HG02840 (cell line): ENCODE data around the gene LRRC36.
"Not testable (repeated sequence)": the region's sequence is repeated elsewhere in the genome, so short reads cannot be mapped to it uniquely, and the experiment has no call there.

Source experiments
- ATAC-seq: cut with Tn5 transposase; IDR thresholded peaks from one replicate; pipeline ENCODE4 v1.9.1; 2021; ENCODE audit warnings: mild to moderate bottlenecking, moderate library complexity, moderate number of reproducible peaks; ENCODE audit not compliant: unreplicated experiment, low FRiP score

The LRRC36 gene

DNA sequence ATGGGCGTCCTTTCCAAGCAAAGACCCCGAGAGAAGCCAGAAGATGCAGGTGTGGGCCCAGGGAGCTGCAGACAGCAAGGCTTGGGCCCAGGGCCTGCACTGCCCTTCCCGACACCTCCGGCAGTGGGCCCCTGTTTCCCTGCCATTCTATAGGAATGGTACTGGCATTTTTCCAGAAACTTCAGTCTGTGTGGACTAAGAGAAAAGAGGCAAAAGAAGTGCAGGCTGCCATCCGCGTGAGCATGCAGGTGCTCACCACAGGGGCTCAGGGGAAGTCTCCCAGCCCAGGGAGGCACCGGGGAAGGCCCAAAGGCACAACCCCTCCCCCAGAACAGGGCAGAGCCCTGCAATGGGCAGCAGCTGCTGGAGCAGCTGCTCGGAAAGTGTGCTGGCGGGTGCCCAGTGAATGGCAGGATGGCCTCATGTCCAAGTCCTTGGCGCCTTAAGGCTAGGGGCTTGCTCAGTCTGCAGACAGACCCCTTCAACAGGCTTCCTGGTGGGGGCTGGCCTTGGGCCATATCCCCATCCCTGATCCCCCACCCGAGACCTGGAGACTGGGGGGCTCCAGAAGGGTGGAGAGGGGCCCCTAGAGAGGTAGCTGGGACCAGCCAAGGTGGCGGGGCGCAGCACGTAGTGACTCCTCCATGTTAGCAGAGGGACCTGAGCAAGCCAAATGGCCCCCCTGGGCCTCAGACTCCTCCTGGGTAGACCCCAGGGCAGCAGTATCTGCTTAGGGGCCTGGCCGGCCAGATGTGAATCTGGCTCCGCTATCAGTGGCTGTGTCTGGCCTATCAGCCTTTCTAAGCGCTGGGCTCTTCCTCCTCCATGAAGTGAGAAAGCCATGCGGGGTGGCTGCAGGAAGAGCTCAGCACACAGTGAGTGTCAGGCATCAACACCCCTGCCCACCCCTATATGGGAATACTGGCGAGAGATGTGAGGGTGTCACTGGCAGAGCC, 73.4 kb downstream of the LRRC36 start:
- no peak for ATAC-seq

DNA sequence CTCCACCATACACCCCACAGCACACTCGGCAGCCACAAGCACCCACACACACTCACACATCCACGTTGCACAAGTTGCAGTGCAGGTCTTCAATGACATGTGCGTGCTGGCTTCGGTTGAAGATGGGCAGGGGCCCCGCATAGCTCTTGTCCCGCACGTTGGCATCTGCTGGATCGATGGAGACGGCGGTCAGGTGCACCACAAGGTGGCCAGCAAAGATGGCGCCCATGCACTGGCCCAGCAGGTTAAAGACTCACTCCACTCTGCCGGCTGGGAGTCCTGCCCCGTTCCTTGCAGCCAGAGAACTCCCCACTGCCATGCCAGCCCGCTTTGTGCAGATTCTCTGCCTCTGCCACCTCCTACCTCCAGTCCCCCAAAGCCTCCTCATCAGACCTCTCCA, 74.3 kb downstream of the LRRC36 start:
- no peak for ATAC-seq

DNA sequence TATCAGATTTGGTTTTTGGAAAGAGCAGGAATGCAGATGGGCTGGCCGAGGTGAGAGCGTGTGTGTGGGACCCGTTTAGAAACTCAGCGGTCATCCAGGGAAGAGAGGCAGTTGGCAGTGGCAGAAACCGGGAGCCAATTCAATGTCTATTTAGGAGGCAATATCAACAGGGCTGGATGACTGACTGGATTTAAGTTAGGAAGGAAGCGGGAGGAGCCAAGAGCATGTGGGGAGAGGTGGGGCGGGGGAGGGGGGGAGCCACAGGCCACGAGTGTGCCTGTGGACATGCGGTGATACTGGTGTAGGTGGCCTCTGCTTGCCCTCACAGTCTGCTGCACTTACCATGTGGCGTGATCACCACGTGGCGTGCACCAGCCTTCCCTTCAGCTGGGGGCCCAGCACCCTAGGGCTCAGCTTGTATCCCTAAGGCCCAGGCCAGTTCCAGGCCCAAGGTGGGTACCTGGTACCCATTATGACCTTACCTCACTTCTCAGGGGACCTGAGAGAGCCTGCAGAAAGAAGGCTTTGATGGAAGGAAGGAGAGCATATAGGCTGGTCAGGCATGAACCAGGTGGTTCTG, 77.5 kb downstream of the LRRC36 start:
- ATAC-seq, result no peak

DNA sequence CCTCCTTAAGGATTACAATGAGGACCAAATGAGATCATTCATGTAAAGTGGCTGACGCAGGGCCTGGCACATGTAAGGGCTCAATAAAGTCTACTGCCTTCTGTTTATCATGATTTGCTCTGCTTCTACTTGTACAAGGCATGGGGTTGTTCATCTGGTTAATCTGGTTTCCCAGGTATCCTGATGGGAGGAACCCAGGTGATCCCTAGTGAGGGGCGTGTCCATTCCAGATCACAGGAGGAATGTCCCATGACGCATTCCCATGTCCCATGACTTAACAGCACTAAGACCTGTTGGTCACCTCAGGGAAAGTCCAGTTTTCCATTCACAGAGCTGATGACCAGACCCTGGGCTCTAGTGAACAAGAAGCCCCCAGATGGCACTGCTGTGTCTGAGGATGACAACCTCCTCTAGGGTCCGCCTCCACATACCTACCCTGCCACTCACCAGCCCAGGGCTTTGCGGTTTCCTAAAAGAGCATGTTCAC, 78.2 kb downstream of the LRRC36 start:
- ATAC-seq, result no peak

DNA sequence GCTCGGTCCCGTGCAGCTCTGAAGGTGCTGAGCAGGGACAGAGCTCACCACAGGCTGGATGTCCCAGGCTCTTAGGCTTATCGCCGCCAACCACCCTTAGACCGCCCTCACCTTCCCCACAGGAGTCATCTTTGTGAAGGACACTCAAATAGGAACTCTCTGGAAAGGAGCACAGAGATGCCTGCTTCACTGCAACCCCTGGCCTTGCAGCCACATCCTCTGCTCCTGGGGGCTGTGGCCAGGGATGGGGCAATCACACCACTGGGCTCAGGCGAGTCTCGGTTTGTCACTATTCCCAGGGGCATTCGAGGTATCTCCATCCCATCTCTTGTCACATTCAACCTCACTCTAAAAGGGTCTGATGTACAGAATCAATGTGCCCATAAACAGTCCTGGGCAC, 78.7 kb downstream of the LRRC36 start:
- no peak for ATAC-seq

DNA sequence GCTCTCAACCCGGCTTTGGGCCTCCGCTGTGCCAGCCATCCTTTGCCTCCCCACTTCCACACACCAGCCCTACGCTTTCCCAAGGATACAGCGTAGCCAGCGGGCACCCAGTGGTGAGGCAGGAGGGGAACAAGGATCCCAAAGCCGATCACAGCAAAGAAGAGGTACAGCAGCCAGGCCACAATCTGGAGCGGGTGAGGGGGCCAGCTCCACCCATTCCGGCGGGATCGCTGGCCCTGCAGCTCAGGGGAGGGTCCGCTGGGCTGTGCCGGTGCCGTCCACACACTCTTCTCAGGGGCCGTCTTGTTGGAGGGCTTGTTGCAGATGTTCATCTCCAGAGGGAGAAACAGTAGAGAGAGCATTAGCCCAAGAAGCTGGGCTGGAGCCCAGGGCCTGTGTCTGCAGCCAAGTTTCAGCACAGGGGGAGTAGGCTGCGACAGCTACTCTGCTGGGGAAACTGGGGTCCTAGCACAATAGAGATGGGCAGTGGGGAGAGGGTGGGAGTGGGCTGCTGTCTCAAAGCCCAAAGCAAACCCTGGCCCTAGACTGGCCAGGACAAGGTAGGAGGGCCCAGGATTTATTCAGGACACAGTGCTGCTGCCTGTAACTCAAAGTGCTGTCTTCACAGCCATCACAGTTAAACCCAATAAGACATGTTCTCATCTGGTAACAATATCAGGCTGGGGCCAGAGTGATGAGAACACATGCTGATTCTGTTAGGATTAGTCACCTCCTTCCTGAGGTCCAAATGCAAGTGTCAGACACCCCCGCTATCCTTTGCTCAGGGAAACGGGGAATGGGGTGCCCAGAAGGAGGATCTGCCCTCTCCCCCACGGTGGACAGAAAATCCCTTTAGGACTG, 79.7 kb downstream of the LRRC36 start:
- ATAC-seq, result no peak

DNA sequence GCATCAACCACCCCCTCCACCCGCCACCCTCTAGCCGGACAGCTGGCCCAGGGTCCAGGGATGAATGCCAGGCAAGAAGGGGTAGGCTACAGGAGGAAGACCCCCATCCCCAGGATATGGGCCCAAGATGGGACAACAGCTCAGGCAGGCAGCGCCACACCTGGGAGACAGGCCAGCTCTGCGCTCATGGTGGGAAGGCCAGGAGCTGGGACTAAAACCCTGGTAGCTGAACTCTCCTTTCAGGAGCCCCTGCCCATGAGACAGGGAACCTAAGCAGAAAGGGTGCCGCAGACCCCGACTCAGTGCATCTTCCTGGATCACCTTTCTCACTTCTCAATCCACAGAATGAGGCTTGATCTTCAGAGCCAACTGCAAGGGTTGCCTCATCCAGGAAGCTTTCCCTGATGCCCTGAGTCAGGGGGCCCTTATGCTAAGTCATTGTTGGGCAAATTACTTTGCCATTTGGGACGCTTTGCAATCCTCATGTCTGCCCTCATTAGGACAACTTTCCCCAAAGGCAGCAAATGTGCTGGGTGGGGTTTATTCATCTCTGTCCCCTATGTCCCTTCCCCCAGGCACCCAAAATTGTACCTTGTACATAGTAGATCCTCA, 80.7 kb downstream of the LRRC36 start:
- no peak for ATAC-seq

DNA sequence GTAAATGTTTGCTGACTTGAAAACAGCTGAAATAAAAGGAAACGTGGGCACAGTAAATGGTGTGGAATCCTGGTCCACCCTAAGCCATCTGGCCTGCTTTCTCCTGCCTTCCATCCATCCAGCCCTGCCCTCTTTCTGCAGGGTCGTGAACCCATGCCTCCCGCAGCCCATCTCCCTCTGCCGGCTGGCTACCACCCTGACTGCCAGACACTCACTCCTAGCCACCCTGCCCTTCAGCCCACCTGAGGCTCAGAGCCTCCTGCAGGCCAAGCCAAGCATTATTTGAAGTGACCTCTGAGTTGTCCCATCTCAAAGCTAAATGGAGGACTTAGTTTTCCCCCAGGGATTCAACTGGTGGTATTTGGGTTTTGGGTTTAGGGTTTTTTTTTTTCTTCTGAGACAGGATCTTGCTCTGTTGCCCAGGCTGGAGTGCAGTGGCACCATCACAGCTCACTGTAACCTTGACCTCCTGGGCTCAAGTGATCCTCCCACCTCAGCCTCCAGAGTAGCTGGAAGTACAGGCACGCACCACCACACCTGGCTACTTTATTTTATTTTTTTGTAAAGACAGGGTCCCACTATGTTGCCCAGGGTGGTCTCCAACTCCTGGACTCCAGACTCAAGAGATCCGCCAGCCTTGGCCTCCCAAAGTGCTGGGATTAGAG, 81.3 kb downstream of the LRRC36 start:
- no peak for ATAC-seq

DNA sequence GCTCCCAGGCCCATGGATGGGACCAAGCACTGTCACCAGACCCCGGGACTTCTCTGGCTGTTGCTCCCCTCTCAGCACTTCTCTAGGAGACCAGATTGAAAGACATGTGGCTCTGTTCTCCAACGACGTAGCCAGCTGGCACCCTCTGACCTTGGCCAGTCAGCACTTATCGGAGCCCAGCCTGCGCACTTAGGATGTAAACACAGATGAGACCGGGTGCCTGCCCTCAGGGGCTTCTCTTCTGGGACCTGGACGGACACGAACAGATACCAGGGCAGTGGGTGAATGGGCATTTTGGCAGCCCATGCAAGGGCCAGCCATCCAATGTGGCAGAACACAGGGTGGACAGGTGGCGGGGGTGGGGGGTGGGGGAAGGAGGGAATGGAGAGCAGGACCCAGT, 83.0 kb downstream of the LRRC36 start:
- no peak for ATAC-seq

DNA sequence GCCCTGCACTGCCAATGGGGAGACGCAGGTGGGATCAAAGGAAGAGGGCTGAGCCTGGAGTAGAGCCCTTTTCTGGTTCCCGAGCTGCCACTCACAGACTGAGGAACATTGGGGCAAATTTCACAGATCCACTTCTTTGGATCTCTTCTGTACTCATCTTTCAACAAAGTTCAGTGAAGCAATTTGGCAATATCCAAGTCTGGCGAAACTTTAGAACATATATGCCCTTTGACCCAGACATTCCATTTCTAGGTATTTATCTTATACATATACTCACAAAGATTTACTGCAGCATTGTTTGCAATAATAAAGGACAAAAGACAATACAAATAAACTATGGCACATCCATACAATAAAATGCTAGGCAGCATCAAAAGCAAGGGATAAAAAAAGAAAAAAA, 84.7 kb downstream of the LRRC36 start:
- ATAC-seq, result no peak

DNA sequence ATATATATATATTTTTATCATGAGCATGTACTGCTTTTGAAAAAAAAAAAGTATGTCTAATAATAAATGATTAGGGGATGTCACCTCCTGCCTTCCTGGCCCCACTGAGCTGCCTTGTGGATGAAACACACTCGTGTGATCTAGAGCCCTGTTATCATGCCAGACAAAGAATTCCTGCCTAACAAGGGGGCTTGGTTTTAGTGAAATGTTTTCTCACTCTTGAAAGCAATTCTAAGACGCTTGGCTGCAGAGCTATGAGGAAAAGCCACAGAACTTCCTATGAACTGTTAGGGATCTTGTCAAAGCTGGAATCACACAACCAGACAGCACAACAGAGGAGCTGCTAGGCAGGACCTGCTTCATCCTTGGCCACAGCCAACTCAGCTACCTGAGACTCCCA, 85.7 kb downstream of the LRRC36 start:
- ATAC-seq, result no peak

DNA sequence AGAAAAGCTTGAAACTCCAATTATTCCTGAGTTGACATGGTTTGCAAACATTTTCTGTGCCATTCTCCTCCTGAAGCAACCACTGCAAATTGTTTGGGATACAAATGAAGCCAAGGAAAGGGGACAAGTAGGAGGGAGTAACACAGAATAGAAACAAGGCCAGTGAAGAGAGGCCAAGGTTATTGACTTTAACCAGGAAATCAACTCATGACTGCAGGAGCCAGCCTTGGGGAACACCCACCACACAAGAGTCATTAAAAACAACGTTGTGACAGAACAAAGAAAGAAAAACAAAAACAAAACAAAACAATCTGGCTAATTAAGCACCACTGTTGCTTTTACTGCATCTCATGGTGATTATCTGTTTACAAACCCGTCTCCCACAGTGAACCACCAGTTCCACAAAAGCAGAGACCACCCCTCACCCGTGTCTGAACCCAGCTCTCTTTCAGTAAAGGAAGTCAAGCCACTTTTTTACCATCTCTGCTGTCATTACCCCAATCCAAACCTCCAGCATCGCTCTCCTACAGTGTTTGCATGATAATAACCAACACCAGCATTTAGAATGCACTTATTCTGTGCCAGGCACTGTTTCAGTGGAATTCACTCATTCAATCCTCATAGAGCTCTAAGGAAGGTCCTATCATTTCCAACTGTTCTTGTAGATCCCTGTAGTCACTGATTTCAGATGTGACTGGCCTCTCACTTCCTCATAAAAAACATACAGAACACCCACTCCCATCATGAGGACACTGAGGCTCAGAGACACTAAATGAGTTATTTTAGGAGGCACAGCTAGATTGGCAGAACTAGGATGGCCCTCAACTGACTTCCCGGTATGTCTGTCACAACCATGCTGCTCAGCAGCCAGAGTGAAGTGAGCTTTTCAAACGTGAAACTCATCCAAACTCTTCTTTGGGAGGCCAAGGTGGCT, 87.6 kb downstream of the LRRC36 start:
- no peak for ATAC-seq

DNA sequence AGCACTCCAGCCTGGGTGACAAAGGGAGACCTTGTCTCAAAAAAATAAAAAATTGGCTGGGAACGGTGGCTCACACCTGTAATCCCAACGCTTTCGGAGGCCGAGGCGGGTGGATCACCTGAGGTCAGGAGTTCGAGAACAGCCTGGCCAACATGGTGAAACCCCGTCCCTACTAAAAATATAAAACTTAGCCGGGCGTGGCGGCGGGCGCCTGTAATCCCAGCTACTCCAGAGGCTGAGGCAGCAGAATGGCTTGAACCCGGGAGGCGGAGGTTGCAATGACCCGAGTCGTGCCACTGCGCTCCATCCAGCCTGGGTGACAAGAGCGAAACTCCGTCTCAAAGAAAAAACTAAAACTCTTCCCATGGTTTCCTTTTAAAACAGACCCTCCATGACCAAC, 88.8 kb downstream of the LRRC36 start:
- not testable (repeated sequence) for ATAC-seq

DNA sequence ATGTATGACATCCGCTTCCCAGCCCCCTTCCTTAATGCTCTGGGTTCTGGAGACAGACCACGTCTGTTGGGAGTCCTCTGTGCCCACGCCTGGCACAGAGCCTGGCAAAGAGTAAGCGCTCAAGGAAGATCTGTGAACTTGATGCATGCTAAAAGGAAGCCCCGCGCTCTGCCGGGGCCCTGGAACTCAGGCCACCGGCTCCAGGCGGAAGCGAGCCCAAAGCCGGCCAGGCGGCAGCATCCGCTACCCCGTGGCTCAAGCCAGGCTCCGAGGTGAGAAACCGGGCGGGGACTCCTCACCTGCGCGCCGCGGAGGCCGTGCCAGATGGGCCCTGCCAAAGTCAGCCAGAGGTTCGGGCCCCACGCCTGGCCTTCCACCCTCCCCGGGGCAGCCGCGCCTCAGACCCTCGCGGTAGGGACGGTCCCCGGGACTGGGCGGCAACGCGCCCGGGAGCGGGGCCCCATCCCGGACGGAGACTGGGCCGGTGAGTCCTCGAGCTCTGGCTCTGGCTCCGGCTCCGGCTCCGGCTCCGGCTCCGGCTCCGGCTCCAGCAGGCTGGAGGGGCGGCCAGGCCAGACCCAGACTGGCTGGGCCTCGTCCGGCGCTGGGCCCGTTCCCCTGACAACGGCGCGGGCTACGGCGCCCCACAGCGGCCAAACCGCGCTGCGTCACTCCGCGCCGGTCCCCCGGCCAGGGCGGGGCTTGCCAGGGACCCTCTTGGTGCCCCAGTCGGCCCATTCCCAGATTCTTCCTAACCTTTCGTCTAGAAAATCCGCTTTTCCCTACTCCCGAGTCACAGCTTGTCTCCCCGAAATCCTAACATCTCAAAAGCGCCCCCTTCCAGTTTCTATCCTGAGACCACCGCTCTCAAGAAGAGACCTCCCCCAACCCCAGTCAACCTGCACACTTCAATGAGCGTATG, 89.5 kb downstream of the LRRC36 start, which contains the start of gene ZDHHC1:
TSS of gene ZDHHC1 (minus strand) at position 606 of the 922 bp plus-strand sequence. CDS start 8,702 bp downstream, outside the sequence.
- peak; percentile 68 for ATAC-seq

DNA sequence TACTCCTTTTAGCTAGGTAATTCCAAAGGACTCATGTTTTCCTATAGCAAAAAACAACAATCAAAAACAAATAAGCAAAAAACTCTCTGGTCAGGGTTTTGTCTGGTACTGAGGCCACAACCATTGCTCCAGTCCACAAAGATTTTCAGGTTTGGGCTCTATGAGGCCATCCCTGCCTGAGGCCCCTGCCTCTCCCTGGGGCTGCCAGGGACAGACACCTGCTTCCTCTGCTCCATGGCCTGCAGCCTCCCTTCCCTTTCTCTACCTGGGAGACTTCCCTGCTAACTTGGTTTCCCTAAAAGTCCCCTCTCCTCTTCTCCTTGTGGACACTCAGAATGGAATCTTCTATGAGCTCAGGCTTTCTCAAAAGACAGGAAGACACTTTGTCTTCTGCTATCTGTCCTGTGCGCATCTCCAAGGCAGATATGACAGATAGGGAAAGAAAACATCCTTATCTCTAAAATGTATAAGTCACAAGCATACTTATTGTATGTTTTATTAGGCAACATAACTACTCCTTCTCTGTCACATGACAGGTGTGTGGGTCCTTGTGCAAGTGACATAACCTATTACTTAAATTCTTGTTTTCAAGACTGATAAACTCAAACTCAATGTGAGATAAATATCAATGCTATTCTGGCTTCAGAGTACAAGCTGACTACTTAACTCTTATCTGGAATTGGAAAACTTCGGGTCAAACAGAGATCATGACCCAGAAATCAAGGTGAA, 90.9 kb downstream of the LRRC36 start:
- no peak for ATAC-seq

DNA sequence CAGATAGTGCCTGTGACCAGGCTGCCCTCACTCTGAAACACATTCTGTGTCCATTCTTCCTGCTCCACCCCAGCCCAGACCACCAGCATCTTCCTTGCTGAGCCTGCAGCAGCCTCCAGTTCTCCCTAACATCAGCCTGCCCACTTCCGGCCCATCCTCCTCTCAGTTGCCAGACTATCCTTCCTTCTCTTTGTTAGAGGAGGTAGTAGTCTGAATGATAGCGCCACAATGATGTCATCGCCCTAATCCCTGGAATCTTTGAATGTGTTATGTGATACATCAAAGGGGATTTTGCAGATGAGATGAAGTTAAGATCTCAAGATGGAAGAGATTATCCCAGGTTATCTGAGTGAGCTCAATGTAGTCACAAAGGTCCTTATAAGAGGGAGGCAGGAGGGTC, 92.9 kb downstream of the LRRC36 start:
- no peak for ATAC-seq

DNA sequence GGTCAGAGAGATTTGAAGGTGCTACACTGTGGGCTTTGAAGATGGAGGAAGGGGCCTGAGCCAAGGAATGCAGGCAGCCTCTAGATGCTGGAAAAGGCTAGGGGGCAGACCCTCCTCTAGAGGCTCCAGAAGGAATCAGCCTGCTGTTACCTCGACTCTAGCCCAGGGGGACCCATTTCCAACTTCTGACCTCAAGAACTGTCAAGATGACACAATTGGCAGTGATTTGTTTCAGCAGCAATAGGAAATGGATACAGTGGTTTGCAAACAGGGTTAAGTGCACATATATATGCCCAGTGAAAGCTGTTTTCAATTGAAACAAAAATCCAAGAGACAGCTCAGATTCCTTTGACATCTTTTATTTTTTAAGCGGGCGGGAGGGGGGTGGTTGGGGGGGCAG, 93.3 kb downstream of the LRRC36 start:
- ATAC-seq, result no peak
